Measurements from ENCODE around the gene EHD4.

EHD4 gene

DNA sequence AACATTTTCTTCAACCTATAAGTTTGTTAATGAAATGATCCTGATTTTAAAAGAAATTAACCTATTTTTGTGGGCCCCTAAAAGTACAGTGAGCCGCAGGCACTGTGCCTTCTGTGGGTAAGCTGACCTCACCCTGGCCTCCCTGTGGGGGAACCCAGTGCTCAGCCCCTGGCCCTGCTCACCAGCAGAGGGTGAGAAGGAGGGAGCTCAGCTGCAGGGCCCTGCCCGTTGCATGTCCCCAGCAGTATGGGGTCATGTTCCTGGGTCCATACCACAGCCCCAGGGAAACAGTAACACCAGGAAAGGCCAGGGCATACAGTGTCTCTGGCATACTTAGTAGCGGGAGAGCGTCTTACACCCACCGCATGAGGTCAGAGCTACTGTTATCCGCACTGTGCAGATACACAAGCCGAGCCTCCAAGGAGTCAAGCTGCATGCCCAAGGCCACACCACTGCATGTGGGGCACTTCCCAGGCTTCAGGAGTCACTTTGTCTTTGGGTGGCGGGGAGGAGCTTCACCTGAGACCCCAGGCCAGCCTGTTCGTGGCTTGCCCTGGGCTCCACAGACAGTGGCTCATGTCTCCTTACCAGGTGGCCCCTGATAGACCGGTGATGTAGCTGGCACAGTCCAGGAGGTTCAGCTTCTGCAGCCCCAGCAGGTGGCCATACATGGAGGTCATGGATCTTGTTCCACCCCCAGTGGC lies 22.6 kb upstream of the EHD4 start:
- no peak for DNase-seq

DNA sequence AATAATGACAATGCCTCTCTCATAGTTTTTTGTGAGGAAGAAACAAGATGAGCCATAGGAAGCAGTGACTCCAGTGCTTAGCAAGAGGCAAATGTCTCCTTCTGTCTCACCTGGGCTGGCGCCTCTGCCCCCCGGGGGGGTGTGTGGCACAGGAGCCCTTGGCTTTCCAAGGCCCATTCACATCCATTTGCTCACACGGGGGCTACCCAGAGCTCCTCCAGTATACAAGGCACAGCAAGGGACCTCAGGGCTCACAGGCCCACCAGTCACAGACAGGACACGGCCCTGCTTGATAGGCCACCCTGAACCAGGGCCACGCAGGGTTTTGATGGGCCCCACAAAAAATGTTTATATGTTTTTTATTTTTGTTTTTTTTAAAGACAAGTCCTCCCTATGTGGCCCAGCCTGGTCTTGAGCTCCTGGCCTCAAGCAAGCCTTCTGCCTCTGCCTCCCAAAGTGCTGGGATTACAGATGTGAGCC lies 21.9 kb upstream of the EHD4 start:
- no peak for DNase-seq

DNA sequence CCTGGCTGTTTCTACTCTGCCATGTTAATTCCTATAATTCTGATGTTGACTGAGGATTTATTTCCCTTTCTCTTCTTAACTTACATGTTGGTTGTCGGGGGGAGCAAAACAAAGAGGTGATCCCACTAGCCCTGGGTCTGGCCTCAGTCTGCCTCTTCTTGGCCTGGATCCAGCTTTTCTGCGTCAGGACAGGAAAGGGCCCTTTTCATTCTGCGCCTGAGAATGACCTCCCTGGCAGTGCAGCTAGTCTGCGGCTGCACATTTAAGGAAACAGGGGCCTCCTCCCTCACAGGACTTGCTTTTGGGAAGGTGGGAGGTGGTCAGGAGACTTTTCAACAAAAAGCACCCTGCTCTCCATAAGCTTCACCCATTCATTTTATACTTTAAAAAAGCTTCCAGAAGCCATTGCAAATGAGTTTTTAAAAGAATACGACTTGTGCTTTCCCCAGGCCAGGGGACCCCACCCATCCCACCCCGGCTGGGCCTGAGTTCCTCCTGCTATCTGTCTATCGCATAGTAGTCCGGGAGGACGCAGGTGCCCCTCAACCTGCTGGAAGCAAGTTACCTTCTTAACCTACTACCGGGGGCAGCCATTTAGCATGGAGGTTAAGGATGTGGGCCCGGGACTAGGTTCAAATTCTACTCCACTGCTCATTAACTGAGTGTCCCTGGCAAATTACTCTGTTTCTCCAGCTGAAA lies 21.3 kb upstream of the EHD4 start:
- DNase-seq, result no peak

DNA sequence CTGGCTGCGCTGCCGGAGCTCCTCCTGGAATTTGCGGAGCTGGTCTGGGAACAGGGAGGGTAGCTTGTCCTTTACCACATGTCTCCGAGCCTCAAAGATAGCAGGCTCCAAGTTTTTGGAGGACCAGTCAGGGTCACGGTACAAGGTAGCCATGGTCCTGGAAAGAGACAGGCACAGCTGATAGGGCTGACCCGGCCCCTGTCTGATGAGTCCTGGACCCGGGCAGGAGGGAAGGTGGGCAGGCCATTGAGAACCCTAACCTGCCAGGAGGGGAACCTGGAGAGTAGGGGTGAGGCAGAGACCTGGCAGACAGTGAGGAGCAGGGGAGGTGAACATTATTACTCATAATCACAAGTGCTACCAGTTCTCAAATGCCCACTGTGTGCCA lies 20.4 kb upstream of the EHD4 start:
- no peak for DNase-seq

DNA sequence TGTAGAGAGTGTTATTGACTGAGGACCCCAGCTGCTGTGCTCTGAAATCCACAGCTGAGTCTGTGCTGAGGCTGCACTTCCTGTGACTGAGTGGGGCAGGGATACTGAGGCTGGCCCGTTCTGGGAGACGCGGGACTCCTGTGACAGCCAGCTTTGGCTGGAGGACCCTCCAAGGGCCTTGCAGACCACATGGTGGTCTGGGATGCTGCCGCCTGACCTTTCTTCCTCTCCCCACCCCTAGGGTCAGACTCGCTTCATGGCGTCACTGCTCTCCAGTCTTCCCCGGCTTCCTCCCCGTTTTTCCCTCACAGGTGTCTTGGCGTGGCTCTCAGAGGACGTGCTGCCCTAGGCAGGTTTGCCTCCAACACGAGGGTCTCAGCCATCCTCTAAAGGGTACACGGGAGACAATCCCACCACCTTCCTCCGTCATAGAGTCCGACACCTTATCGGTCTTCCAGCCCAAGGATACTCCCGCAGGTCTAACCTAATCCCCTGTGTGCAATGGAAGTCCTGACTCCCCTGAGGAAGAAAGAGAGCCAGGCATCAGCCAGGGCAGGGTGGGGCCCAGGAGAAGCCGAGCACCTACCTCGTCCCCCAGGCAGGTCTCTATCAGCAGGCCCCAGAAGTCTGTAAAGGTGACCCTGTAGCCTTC lies 19.9 kb upstream of the EHD4 start:
- no peak for DNase-seq

DNA sequence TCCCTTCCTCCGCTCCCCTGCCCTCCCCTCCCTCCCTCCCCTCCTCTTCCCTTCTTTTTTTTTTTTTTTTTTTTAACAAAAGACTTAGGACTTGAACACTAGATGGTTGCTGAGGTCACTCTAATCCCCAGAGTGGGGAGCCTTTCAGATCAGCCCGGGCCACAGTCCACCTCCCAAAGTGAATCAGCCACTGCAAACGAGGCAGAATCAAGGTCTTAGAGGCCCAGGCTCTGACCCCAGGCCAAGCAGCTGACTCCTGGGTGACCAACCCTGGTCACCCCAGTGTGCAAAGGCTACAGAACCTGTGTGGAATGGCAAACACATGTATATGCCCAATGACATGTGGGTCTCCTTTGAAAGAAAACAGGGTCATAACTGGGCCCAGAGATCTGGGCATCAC lies 18.3 kb upstream of the EHD4 start:
- no peak for DNase-seq

DNA sequence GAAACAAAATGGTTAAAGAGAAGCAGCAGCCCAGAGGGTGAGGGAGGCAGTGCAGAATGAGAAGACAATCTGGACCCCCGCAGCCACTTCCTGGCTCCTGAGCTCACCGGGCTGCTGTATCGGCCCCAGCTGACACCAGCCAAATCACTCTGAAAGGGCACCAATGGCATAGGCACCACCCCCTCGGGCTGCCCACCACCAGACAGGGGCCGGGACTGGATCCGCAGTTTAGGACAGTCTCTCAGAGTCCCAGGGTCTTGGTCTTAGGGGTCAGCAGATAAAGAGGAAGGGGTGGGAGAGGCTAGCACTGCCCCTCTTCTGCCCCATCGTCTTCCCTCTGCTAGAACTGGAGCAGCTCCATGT lies 17.9 kb upstream of the EHD4 start:
- DNase-seq, result no peak

DNA sequence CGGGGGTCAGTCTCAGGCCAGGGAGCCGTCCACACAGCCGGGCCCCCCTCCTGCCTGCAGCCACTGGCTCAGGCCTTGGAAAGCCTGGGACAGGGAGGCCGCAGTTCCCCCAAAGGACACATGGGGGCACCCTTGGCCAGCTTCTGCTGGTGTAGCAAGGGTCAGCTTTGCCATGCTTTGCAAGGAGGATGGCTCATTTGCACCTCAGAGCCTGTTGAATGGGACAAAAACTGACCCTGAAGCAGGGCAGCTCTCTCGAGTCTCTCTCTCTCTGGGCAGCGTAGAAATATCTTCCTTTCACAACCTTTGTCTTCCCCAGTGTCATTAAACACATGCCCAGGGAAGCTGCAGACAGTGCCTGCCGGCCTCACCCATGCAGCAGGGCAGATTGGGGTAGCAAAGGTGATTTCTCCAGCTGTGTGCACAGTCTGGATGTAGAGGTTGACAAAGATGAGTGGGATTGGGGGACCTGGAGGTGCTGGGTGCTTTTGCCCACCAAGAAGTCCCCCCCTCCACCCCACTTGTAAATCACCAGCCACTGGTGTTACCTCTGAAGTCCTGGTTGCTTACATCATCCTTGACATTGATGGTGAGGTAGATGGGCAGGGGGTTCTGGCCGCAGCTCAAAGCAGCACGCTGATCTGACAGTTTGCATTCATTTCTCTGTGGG lies 17.4 kb upstream of the EHD4 start:
- peak; percentile 68 for DNase-seq

DNA sequence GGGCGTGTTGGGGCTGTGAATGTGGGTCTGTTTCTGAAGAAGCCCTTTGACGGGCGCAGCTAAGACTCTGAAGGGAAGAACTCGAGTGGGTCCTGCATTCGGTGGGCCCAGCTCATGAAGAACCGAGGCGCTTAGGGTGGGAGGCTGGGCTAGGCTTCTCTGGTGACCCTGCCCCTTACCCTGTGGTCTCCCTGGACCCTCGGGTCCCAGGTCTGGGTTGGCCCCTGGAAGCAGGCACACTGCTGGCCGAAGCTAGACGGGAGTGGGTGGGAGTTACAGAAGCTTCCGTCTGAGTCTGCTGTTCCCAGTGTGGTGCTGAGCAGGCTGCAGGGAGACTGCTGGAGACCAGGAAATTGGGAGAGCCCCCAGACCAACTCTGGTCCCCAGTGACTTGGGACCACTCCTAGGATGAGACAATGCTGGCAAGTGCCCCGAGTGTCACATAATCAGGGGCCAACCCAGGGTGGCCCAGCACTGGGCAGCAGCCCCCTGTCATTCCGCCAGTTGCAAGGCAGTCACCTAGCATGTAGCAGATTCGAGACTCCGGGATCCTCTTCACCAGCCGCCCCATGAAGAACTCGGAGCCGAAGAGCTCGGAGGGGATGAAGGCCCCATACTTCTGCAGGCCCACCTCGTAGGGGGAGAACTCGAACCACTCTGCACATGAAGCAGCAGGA lies 16.7 kb upstream of the EHD4 start:
- DNase-seq, result no peak

DNA sequence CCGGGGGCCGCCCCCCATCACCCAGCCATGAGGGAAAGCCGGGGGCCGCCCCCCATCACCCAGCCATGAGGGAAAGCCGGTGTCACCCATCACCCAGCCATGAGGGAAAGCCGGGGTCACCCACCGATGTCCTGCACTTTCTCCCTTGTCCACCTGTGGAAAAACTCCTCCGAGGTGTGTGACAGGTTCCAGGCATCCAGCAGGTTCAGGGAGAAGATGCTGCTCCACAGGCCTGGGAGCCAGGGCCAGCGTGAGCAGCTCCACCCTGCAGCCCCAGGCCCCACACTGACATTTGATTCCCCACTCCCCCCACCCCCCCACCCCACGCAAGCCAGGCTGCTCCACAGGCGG lies 15.5 kb upstream of the EHD4 start:
- no peak for DNase-seq

DNA sequence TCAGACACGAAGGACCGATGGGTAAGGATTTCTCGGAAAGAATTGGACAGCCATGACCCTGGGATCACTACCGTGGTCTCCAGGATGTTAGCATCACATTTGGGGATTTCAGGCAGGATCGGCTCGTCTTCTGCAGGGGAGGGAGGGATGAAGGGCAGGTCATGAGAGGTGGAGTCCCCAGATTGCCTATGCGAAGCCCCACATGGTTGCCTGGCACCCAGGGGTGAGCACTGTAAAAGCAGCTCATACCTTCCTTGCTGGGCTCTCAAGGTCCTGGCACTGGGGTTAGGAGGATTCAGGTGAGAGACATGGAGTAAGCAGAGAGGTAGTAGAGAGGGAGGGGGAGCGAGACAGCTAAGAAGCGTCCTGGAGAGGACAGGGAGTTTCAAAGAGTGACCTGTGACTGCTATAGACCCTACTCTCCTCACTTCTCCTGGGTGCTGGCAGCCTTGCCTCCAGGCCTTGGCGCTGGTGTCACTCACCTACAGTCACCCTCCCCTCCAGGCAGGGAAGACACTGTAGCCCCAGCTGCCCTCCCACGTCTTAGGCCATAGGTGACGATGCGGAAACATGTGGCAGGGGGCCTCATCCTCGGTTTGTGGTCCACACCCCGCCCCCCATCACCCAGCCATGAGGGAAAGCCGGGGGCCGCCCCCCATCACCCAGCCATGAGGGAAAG lies 15.0 kb upstream of the EHD4 start:
- DNase-seq, result no peak

DNA sequence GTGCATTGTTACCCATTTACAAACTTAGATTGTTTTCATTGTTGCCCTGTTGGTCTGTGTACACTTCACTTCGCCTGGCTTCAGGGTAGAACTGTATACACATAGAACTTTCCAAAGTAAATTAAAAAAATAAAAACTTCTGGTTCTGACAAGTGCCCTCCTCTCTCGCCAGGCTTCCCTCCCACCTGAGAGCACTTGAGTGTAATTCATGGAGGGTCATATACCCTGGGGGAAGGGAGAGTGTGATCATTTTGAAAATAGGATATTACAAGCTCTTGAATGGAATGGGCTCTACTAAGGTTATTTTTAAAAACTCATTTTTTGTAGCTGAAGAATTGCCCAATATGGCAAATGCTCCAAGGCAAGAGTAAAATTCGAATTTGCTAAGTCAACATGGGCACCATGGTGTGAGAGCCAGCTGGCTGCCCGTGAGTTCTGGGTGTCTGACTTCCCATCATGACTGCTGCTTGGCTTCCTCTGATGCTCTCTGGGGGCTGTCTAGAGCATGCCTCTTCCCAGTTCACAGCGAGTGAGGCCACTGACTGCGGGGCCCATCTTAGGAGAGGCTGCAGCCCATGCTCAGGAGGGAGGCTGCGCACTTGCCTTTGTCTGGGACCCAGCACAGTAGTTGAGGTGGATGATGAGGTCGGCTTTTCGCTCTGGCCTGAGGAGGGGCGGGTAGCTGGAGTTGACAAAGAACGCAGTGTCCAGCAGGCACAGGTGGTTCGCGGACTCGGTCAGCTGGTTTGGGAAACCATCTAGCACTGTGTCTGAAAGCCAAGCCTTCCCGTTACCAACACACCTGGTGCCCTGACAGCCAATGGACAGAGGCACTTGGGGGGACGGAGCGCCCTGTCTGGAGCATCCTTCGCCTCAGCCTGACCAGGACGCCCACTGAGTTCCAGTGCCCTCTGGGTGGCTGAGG lies 13.1 kb upstream of the EHD4 start:
- no peak for DNase-seq

DNA sequence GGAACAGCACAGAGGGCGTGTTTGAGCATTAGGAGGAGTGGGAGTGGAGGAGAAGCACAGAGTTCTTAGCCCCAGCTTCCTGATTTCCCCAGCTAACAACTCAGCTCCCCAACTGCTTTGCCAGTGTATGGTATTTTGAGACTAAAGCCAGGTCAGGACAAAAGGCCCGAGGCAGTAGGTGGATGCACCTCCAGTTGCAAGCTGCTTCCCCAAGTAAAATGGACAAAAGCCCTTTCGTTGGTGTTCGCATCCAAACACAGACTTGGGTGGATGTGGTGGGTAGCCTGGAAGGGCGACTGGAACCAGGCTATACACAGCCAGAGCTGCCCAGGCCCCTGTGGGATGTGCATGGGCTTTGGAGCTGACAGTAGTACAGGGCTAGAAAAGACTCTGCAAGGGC lies 12.3 kb upstream of the EHD4 start:
- DNase-seq, result no peak

DNA sequence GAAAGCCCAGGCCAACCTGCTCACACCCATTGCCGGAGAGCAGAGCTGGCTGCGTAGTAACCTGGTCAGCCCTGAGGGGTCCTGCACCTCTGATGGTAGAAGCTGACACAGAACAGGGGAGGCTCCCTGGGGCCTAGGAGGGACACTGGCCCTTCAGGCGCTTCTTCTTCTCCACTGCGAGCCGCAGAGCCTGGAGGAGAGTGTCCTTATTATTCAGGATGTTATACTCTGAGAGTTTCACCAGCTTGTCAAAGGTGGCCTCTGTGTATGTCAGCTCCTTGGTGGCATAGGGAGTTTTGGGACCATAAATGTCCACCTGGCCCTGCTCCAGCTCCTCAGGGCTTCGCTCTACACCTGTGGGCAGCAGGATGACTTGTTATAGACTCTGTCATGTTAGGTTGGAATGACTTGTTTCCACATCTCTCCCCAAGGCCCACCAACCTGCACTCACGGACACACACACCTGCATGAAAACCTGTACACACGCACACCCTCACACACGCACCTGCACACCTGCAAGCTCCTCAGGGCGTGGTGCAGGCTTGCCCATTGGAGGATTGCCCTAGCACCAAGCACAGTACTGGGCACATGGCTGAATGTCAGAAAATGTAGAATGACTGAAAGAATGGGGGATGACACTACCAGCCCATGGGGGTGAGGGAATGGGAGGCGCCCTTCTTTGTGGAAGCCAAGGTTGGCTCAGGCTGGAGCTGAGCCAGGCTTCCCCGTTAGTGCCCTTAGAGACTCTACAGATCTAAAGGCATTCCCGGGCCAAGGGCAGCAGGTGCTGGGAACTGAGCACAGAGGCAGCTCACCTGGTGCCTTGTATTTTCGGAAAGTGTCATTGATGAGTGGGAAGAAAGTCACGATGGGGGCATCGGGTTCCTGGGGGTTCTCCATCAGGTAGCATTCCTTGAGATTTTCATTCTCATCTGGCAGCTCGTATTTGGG lies 11.5 kb upstream of the EHD4 start:
- DNase-seq, result no peak

DNA sequence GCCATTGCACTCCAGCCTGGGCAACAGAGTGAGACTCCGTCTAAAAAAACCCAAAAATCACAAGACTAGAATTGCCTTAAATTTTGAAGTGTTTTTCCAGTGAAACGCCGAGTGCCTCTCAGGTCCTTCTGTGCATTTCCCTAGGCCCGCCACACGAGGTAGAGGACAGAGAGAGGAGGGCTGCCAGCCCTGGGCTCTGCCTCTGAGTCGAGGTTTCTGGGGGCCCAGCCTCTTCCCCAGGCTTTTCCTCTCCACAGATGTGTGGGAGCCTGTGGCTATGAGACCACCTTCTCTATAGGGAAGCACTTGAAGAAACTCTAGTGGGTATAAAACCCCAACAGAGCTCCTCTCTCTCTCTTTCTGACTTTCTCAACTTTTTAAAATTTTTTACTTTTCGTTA lies 10.9 kb upstream of the EHD4 start:
- no peak for DNase-seq

DNA sequence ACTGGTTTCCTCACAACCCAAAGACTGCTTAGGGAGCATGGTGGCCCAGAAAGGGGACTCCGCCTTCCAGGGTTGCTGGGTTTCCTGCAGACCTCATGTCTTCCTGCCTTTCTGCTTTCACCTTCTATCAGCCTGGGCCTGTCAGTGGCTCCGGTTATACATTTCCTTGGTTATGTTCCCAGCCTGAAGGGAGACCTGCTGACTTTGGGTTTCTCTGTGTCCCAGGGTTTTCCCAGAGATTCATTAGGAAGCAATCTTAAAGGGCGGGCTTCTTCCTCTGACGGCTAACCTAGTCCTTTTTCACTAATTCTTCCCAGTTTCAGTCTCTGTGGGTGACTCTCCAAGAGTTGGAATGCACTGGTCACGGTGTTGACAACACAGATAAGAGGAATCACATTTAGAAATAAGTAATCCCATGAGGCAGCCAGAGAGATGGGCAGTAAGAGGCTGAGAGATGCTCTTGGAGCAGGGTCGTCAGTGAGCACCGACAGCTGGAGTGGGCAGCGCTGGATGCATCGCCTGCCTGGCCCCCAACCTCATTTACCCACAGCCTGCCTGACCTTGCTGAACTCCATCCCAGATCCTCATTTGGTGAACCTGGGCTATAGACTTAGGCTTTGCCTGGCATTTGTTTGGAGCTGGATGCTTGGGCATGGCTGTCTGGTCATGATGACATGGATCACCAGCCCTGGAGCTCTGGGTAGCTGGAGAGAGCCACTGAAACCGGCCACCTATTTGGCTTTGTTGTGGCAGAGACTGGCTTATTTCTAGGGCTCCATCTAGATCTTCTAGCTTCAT lies 10.0 kb upstream of the EHD4 start:
- DNase-seq, result no peak

DNA sequence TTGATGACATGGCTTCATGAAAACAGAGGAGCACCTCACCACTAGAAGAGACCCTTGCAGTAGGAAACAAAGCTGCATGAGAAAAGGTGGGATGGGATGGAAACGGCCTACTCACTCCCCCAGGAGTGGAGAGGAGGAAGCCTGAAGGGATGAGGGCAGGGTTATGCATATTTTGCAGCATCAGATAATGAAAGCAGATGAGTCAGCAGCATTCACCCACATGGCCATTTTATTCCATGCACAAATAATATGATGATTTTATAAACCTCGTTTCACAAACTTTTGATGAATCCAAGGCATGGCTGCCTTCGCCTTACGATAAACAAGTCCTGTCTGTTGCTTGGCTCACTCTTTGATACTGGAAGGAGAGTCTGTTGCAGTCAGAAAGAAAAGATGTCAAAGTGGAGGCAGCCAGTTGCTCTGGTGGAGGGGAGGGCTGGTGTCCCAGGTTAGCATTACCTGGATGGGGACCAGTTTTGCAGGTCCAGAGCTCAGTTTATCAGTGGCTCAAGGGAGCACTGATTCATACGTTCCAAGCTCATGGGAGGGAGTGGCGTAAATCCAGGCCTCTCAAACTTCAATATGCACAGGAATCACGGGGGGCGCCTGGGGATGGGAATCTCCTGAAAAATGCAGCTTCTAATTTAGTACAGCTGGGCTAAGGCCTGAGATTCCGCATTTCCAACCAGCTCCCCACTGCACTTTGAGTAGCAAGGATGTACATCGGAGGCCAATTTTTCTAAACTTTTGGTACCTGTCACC lies 9.2 kb upstream of the EHD4 start:
- DNase-seq, result no peak

DNA sequence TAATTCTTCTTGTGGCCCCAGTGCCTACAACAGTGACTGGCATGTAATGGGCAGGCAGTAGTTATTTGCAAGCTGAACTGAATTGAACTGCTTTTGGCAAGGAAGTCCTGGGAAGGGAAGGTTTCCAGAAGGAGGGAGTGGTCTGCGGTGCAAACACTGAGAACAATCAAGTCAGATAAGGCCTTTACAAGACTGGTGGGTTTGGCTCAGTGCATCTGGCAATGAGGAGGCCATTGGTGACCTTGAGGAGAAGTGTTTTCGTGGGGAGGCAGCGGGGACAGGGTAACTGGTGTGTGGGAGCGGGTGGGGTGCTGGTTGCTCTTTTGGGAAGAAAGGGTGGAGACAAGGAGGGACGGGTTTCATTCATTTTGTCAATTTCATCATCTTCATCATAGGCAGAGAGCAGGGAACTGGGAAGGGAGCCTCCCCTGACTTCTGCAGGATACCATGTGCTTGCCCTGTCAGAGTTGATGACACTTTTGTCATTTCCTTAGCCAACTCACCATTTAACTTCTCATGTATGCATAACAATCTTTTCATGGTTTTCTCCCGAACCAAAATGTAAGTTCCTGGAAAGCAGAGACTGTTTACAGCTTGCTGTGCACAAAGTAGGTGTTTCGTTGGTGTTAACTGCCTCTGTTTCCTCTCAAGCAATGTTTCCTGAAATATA lies 8.4 kb upstream of the EHD4 start:
- no peak for DNase-seq

Data from activated effector memory CD4-positive, alpha-beta T cell treated with Interleukin-2 at 50 U/mL for 16 hours (primary cell).